Measurements from ENCODE around the gene GIGYF2. TPM values are rescaled to one million over a fixed set of nuclear protein-coding genes. Genes with fewer than 3 reads are reported as not detected.

The GIGYF2 gene
- total RNA-seq, 1 experiment from 2014 or later: 49.8 TPM

GRCh38 chr2:232890896-232891601 lies 193.9 kb downstream of the GIGYF2 start:
- no peak for DNase-seq (ENCODE audit: low read depth, low spot score)
- in situ Hi-C loops (cut with HindIII; ENCODE audit: low pct_unique_long_range_greater_than_20kb, low sequenced_read_pairs): no loop called here

DNA sequence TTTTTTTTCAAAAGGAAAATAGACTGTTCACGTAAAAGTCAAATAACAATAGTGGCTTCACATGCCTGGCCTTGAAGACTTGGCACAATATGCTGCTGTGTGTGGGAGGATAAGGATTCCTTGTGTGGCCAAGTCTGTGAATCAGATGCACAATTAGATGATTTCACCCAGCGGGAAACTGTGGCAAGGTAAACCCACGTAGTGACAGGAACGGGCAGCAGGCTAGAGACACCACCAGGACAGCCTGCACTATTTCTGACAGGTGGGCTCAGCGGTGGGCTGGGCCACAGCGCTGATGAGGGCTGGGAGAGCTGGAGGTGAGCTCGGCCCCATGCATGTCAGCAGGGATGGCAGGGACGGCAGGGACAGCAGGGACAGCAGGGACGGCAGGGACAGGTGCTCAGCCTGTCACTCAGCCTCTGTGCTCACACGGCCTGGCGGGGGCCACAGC lies 194.5 kb downstream of the GIGYF2 start:
- in situ Hi-C loops (cut with HindIII; ENCODE audit: low pct_unique_long_range_greater_than_20kb, low sequenced_read_pairs): no loop called here

DNA sequence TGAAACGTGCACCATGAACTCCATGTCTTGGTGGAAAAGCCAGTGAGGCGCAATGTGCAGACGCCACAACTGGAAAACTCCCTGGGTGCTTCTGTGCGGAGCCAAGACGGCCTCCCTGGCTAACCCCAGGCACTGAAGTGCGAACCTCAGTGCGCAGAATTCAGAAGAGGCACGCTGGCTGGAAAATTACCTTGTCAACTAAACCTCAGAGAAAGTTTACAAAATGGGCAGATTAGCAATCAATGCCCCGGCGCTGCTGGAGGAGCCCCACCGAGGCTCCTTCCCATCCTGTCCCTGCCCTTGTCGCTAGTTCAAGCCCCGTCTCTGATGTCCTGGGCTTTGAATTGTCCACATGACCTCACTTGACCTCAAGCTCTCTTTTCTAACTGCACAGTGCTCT lies 195.1 kb downstream of the GIGYF2 start:
- in situ Hi-C loops (cut with HindIII; ENCODE audit: low pct_unique_long_range_greater_than_20kb, low sequenced_read_pairs): no loop called here
- no peak for DNase-seq (ENCODE audit: low read depth, low spot score)

More for the DNA sequence above, 194.5 kb downstream of the GIGYF2 start:
- DNase-seq (ENCODE audit: low read depth, low spot score): peak; percentile 28

- DNase-seq (ENCODE audit: low read depth, low spot score): no peak
- in situ Hi-C loops (cut with HindIII; ENCODE audit: low pct_unique_long_range_greater_than_20kb, low sequenced_read_pairs): no loop called here
Measured at GRCh38 chr2:232892843-232893242, 195.7 kb downstream of the GIGYF2 start.

- in situ Hi-C loops (cut with HindIII; ENCODE audit: low pct_unique_long_range_greater_than_20kb, low sequenced_read_pairs): no loop called here
- no peak for DNase-seq (ENCODE audit: low read depth, low spot score)
Measured at GRCh38 chr2:232893834-232894233, 196.7 kb downstream of the GIGYF2 start.

DNA sequence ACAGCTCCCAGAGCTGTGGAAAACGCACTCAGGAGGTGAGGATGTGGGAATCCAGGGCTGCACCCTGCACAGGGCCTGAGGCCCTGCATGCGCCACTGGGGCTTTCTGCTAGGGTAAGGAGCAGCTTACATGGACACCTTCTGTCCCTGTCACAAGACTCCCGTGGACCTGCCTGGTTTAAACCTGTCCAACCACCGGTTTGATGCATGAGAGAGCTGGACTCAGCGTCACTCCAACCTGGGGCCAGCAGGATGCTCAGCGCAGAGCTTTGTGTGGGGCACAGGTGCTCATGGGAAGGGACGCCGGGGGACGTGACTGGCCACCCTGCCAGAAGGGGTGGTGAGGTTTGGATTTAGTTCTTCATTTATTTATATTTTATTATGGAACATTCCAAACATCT lies 197.1 kb downstream of the GIGYF2 start:
- in situ Hi-C loops (cut with HindIII; ENCODE audit: low pct_unique_long_range_greater_than_20kb, low sequenced_read_pairs): no loop called here
- DNase-seq (ENCODE audit: low read depth, low spot score): no peak

DNA sequence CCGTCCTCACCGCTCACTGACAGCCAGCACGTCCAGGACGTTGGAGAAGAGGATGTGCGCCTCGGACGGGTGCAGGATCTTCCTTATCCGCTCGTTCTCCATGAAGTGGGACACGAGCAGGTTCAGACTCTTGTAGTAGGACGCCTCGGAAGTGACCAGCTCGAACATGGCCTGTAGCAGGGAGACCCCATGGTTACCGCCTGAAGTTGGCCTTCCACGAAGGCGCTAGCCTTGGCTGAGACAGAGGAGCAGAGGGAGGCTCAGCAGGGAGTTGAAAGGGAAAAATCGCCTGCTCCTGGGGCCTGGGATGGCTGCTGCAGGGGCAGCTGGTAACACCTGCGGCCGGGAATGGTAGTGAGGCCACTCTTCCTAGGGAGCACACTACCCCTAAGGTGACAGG lies 197.6 kb downstream of the GIGYF2 start:
- no peak for DNase-seq (ENCODE audit: low read depth, low spot score)
- in situ Hi-C loops (cut with HindIII; ENCODE audit: low pct_unique_long_range_greater_than_20kb, low sequenced_read_pairs): no loop called here

DNA sequence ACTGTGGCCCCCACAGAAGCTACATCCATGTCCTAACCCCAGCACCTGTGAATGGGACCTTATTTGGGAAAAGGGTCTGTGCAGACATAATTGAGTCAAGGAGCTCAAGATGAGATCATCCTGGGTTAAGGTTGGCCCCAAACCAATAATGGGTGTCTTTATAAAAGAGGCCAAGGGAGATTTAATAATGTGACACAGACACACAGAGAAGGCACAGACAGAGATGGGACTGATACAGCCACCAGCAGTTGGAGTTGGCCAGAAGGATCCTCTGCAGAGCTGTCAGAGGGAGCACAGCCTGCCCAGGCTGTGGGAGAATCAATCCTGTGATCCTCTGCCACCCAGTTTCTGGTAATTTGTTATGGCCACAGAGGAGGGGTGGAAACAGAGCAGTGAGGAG lies 199.0 kb downstream of the GIGYF2 start:
- in situ Hi-C loops (cut with HindIII; ENCODE audit: low pct_unique_long_range_greater_than_20kb, low sequenced_read_pairs): no loop called here

GRCh38 chr2:232896720-232897597 lies 199.8 kb downstream of the GIGYF2 start:
- in situ Hi-C loops (cut with HindIII; ENCODE audit: low pct_unique_long_range_greater_than_20kb, low sequenced_read_pairs): no loop called here
- DNase-seq (ENCODE audit: low read depth, low spot score): no peak

More for the DNA sequence above, 199.0 kb downstream of the GIGYF2 start:
- DNase-seq (ENCODE audit: low read depth, low spot score): no peak

- in situ Hi-C loops (cut with HindIII; ENCODE audit: low pct_unique_long_range_greater_than_20kb, low sequenced_read_pairs): no loop called here
Measured at GRCh38 chr2:232897598-232898408, 200.7 kb downstream of the GIGYF2 start.

GRCh38 chr2:232898592-232899543 lies 201.7 kb downstream of the GIGYF2 start:
- in situ Hi-C loops (cut with HindIII; ENCODE audit: low pct_unique_long_range_greater_than_20kb, low sequenced_read_pairs): no loop called here
- DNase-seq (ENCODE audit: low read depth, low spot score): peak; percentile 46

More at GRCh38 chr2:232897598-232898408, 200.7 kb downstream of the GIGYF2 start:
- DNase-seq (ENCODE audit: low read depth, low spot score): no peak

DNA sequence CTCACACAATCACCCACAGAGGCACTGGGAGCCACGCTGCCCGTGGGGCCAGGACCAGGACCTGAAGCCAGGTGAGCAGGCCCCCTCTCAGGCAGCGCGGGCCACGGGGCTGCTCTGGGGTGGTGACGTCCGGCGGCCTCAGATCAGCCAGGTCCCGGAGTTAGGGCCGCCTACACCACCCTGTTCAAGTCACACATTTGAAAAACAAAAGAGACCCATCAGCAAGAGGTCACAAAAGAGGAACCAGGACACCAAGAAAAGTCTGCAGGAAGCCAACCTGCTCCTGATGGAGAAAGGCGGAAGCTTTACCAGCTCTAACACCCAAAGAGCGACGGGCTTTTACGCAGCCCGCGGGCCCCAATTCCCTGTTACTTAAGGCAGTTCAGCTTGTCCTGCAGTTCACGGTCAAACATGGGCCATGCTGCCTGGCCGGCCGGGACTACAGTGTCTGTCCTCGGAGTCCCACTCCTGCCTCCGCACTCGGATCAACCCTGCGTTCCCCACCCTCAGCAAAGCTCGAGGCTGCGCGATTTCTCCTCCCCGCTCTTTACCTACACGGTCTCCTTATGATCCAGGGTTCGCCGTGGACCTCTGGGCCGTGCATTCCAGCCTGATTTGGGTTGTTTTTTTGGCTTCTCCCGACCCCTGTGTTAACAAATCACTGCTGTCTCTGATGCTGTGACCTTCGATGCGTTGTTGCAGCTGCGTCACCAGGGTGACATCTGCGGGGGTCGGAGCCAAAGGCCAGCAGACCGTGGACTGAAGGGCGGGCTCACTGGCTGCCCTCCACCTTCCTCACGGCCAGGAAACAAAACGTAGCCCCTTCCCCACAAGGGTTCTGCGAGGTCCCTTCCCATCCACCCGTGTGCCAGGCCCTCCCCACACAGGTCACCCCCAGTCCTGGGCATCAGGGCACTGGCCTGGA lies 203.9 kb downstream of the GIGYF2 start:
- in situ Hi-C loops (cut with HindIII; ENCODE audit: low pct_unique_long_range_greater_than_20kb, low sequenced_read_pairs): no loop called here
- no peak for DNase-seq (ENCODE audit: low read depth, low spot score)

DNA sequence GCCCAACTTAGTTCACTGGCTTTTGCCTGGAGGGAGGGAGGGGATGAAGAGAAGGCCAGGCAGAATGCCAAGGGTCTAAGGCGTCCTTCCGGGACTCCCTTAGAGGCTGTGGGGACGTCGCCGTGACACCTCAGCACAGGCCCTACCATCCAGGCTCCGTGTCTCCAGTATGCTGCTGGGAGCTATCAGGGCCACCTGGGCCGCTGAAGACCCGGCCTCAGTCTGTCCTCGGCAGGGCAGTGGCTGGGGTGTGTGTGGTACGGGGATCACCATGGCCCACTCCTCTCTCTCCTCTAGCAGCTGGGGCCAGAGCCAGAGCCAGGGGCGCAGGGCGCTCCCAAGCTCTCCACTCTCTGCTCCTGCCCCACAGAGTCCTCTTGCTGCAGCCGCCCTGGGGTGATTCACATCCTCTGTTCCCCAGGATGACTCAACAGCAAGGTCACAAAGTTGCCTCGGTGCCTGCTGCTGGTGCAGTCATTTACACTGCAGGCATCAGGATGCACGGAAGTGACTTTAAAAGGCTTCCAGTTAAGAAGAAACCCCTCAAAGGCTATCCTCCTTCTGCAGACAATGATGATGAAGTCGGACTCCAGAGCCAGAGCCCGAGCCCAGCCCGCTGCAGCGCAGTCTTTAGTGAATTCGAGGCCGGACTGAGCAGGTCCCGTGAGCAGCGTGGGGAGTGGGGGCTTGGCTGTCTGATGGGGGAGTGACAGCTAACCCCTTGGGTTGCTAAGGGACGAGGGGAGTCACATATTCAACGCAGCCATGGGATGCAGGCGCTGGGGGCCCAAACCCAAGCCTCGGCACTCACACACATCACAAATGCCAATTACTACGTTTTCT lies 204.8 kb downstream of the GIGYF2 start:
- in situ Hi-C loops (cut with HindIII; ENCODE audit: low pct_unique_long_range_greater_than_20kb, low sequenced_read_pairs): no loop called here
- DNase-seq (ENCODE audit: low read depth, low spot score): no peak

GRCh38 chr2:232903989-232904388 lies 206.9 kb downstream of the GIGYF2 start:
- in situ Hi-C loops (cut with HindIII; ENCODE audit: low pct_unique_long_range_greater_than_20kb, low sequenced_read_pairs): no loop called here
- DNase-seq (ENCODE audit: low read depth, low spot score): no peak
